GM12874 (cell line): ENCODE measurements around the gene SERPINA3.

ENCODE experiments used
- TF ChIP-seq, protein P1 (sequence below): IDR thresholded peaks from 2 replicates; pipeline ENCODE4 v1.5.1; 2011; ENCODE audit warnings: low read depth, mild to moderate bottlenecking, control low read depth, low read length, moderate library complexity; ENCODE audit not compliant: insufficient read depth

The SERPINA3 gene

DNA sequence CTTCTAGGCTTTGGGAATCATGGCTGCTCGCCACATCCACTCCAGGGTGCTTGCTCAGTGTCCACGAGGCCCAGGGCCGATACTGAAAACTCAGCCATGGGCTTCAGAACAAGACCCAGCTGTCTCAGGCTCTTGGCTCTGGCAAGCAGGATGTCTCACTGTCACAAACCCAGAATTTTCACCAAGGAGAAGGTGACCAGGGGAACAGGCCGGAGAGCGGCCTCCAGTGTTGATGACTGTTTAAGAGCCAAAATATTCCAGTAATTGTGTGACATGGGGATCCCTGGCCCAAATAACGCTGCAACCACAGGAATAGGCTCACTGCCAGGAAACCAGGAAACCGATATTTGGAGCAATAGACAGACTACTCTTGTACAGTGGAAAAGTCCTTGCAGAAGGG is 40.8 kb upstream of the SERPINA3 start:
- TF ChIP-seq, protein P1, sequence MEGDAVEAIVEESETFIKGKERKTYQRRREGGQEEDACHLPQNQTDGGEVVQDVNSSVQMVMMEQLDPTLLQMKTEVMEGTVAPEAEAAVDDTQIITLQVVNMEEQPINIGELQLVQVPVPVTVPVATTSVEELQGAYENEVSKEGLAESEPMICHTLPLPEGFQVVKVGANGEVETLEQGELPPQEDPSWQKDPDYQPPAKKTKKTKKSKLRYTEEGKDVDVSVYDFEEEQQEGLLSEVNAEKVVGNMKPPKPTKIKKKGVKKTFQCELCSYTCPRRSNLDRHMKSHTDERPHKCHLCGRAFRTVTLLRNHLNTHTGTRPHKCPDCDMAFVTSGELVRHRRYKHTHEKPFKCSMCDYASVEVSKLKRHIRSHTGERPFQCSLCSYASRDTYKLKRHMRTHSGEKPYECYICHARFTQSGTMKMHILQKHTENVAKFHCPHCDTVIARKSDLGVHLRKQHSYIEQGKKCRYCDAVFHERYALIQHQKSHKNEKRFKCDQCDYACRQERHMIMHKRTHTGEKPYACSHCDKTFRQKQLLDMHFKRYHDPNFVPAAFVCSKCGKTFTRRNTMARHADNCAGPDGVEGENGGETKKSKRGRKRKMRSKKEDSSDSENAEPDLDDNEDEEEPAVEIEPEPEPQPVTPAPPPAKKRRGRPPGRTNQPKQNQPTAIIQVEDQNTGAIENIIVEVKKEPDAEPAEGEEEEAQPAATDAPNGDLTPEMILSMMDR = no peak

DNA sequence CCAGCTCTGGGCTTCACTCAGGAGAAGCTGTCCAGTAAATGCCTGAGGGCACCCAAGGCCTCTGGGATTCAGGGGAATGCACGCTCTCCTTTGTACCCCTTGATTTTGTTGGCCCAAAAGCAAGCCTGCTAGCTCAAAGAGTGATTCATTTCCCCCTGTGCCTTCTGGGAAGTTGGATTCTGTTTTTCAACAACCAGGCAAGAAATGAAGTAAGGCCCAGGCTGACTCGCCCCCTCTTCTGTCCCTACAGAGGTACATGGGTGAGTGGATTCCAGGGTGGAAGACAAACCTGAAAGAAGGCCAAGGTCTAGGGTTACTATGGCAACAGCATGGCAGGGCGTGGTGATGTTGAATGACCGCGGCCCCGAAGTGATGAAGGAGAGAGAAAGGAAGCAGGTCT is 40.2 kb upstream of the SERPINA3 start:
- TF ChIP-seq, protein P1 = no peak

GRCh38 chr14:94572637-94573303 is 39.4 kb upstream of the SERPINA3 start:
- TF ChIP-seq, protein P1 = no peak

- TF ChIP-seq, protein P1 = no peak
Measured at GRCh38 chr14:94573475-94574277, 38.5 kb upstream of the SERPINA3 start.

- TF ChIP-seq, protein P1 = no peak
Measured at GRCh38 chr14:94574336-94574735, 37.9 kb upstream of the SERPINA3 start.

GRCh38 chr14:94575730-94576585 is 36.2 kb upstream of the SERPINA3 start:
- TF ChIP-seq, protein P1 = no peak

- TF ChIP-seq, protein P1 = no peak
Measured at GRCh38 chr14:94578712-94579111, 33.5 kb upstream of the SERPINA3 start.
